HL-60/S4 (cell line): Measurements from ENCODE around the gene FBH1.
"Not testable (repeated sequence)": the region's sequence is repeated elsewhere in the genome, so short reads cannot be mapped to it uniquely, and the experiment has no call there.

Source experiments
- in situ Hi-C: fragments of 300-500 bp; cut with MboI; formaldehyde crosslinking; loops from 2 replicates; pipeline ENCODE4 v1.14.3; 2022; ENCODE audit warnings: low sequenced_read_pairs

Gene FBH1

DNA sequence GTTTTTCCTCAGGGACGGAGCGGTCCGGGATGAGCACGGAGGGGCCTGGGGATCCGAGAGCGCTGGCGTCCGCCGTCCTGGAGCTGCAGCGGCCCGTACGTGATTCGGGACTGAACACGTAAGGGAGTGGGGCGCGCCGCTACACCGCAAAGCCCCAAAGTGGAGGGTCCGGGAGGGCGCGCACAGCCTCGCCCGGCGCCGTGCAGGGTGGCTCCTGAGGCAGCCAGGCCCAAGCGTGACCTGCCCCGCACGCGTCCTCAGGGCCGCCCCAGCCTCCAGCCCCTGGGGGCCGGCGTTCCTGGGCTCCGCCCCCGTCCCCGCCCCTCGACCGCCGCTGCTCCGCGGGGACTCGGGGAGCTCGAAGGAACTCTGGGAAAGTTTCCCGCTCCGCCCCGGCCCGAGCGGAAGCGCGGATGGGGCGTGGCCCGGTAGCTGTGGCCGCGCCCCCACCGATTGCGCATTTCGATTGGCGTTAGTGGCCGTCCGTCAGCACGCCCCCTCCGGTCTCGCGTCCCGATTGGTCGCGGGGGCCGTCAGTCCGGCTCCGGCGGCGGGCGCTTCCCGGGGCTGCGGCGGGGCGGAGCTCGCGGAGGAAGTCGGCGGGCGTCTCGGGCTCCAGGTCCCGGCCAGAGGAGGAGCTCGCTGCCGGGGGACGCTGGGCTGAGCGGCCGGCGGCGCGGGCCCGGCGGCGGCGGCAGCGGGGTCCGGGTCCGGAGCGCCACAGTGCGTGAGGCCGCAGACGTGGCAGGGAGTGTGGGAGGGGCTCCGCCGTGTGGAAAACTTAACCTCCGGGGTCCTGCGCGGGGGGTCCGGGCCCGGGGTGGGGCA, at the start of gene FBH1, which contains the start of gene ANKRD16:
Gene FBH1 (plus strand): TSS at position 620 of the 828 bp plus-strand sequence. CDS start 103 bp downstream, at position 723.
Gene ANKRD16 (minus strand): TSS at position 270 of the 828 bp plus-strand sequence. CDS start 539 bp downstream, outside the sequence.
- in situ Hi-C loops: loop anchor here (10.0 kb wide), 1 partner anchor 205 kb away; the partner anchor contains the start of gene TASOR2

DNA sequence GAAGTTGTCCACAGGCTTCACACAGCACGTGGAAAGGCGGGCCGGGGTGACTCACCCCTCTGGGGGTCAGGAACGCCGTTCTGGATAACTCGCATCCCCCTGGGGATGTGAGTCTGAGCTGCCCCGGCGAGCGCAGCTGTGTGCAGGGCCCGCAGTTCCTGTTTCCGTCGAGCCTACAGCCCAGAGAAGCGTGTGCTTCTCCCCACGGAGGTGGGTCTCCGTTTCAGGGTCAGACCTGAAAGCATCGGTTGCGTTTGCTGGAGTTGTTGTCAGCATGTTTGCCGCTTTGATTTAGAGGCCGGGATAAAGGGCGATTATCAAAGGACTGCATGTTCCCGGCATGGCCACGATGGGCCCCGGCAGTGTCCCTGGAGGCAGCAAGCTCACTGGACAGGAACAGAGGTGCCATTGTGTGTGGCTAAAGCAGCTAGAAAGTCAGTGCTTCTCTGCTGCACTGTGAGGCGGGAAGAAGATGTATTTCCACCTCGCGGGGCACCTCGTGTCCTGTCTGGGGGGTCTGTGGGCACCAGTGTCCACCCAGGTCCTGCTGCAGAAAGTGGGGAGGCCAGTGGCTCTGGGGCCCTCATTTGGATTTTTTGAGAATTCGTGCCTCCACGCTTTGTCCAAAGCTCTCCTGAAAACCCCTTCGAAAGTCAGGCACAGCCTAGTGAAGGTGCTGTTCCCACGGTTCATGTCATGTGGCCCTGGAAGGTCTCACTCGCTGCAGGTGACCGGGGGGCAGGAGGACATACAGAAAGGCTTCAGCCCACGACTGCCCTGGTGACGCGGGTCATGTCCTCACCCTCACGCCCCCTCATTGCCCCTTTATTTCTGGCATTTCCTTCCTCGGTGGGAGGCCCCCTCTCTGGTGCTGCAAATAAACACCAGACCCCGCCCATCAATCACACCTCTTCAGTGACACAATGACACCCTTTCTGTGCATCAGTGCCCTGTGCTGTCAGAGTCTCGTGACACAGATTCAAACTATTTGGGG, 49.4 kb upstream of the FBH1 start:
- in situ Hi-C loops: no loop called here

DNA sequence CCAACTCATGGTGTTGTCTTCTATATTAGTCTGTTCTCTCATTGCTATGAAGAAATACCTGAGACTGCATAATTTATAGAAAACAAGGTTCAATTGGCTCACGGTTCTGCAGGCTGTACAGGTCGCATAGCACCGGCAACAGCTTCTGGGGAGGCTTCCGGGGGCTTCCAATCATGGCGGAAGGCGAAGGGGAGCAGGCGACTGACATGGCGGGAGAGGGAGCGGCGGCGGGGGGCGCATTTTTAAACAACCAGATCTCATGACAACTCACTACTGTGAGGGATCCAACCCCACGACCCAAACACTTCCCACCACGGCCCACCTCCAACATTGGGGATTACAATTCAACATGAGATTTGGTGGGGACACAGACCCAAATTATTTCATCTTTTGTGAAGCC, 48.1 kb upstream of the FBH1 start:
- in situ Hi-C loops: no loop called here

DNA sequence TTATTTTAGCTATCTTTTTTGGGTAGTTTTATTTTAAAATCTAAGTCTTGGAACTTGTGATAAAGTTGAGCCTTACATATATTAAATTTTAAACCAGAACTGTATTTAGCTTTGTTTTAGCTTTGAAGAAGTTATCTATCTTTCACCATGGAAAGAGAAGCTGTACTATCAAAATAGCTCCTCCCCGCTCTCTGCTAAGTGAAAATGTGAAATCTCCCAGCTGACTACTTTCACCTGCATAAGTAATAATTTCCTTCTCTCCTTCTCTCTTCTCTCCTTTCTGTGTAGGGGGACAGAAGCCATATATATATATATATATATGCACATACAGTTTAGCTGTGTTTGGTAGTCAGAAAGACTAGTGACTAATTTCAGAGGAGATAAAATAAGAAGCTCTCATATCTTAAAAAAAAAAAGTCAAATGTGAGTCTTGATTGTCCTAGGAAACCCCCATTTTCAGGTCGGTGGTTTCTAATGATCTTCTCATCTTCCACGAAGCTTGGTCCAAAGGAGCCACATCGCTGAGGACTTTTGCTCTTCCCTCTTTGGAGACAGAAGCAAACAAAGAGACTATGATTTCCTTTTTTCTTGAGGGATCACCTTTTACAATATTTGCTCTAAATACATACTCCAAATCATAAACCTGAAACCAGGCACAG, 46.2 kb upstream of the FBH1 start:
- in situ Hi-C loops: no loop called here

DNA sequence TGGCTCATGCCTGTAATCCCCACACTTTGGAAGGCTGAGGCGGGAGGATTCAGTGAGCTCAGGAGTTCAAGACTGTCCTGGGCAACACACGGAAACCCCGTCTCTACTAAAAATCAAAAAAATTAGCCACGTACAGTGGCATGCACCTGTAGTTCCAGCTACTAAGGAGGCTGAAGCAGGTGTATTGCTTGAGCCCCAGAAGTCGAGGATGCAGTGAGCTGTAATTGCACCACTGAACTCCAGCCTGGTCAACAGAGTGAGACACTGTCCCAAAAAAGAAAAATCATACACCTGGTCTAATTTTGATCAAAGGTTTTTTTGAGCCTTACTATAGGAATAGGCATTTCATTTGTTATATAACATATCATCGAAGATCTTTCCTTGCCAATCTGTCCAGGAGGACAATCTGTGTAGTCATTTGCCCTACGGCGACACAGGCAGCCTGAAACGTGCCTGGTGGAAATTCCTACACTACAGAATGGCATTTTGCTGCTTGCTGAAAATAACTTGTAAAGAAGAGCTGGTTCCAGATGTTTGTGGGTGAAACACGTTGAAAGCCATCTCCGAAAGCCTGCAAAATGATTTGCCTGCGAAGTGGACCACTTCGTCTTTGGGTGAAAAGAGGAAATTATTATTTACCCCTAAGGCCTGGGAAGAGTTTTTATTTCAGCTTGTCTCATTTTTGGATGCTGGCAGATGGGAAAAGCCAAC, 45.5 kb upstream of the FBH1 start:
- in situ Hi-C loops: no loop called here

DNA sequence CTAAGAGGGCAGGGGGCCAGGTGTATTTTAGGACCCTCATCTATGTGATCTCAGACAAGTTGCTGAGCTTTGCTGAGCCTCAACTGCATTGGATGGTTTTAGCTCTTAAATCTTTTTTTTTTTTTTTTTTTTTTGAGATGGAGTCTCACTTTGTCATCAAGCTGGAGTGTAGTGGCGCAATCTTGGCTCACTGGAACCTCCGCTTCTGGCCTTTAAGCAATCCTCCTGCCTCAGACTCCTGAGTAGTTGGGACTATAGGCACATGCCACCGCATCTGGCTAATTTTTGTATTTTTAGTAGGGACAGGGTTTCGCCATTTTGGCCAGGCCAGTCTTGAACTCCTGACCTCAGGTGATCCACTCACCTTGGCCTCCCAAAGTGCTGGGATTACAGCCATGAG, 43.4 kb upstream of the FBH1 start:
- in situ Hi-C loops: not testable (repeated sequence)

DNA sequence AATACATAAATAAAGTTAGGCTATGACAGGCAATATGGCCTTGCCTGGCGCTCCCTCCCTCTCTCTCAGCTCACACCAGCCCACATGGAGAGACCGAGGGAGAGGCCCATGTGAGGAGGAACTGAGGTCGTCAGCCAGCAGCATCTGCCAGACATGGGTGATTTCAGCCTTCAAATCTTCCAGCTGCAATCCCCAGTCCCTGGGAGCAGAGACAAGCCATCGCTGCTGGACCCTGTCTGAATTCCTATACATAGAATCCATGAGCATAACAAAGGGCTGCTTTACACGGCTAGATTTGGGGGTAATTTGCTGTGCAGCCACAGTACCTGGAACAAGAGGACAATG, 35.9 kb upstream of the FBH1 start:
- in situ Hi-C loops: no loop called here

DNA sequence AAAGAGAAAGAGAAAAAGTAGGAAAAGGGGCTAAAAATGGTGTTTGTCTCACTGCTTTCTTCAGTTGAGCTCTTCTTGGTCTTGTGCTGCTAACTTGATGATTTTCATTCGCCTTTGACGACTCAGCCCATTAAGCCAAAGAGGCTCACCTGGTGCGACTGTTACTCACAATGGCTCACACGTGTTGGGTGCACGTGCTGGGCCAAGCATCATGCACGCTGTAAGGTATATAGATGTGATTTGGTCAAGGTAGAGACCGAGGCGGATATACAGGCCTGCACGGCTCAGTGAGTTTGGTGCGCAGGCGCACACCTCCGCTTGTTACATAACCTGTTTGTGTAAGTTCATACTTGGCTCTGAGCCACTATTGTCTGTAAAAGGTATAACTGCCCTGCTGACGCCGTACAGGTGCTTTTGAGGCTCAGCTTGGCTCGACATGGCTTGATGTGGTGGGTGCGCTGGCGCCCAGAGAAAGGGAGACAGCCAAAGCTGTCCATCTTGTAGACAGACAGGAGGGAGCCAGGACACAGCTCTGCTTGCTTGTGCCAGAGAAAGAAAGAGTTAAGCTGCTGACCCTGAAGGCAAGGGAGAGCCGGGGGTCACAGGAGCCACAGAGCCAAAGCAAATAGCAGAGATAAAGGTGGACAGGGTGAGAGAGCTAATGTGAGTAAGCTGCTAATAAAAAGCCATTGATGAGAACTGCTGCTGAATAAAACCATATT, 33.9 kb upstream of the FBH1 start:
- in situ Hi-C loops: no loop called here

DNA sequence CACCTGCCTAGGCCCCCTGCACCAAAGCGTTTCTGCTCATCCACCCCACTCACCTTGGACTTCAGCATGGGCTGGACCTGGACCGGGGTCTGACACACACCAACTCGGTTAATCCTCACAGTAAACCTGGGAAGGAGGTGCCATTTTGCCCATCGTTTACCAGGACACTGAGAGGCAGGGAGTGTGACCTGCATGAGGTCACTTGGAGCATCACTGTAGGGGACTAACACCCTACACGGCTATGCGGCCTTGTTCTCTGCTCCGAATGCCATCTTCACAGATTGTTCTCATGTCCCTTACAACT, 33.4 kb upstream of the FBH1 start:
- in situ Hi-C loops: no loop called here

DNA sequence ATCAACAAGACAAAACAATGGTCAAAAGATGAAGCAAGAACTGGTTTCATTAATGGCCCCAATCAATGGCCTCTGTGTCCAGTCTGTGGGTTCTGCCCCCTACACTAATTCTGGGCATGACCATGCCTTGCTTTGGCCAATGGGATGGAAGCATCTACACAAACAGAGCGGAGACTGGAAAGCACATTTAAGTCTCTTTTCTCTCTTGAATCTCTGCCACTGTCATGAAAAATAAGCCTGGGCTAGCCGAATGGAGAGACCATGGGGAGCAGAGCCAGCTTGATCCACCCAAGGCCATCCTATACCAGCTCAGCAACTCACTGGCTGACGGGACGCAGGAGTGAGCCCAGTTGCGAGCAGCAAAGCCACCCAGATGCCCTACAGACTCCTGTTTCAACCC, 31.2 kb upstream of the FBH1 start:
- in situ Hi-C loops: no loop called here

DNA sequence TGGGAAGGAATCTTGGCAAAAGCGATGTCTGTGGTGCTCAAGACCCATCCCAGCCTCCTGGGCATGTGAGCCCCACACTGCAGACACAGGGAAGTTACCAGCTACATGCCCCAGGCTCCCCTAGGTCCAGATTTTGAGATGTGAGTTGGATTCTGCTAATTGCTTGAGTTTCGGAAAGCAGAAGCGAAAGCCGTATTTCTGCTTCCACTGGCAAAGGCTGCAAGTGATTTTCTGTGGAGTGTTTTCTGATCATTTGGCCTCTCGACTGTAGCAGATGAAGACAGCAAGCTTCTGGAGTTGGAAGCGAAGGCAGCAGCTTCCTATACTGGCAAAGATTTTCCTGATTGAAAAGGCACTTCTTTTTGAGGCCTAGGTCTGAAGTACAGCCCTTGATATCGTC, 30.0 kb upstream of the FBH1 start:
- in situ Hi-C loops: no loop called here

DNA sequence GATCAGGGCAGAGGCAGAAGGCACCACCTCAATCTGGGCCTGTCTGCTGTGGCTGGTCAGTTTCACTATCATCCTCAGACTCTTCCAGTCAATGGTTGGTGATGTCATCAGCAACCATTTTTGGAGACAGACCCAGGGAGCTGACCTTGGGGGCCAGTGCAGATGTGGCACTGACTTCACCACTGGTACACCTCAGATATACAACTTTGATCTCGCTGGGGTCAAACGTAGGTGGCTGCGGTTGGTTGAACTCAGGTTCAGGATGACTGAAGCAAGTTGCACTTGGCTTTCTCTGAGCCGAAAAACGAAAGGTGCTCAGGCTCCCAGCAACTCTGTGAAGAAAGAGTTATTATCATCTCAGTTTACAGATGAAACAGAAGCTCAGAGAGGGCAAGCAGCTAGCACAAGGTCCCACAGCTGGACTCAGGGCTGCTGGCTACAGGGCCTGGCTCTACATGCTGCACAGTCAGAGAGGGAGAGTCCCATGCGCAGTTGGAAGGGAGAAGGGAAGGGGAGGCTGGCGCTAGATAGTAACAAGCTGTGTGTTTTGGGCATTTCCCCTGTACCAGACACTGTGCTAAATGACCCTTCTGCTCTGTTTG, 27.6 kb upstream of the FBH1 start:
- in situ Hi-C loops: no loop called here

DNA sequence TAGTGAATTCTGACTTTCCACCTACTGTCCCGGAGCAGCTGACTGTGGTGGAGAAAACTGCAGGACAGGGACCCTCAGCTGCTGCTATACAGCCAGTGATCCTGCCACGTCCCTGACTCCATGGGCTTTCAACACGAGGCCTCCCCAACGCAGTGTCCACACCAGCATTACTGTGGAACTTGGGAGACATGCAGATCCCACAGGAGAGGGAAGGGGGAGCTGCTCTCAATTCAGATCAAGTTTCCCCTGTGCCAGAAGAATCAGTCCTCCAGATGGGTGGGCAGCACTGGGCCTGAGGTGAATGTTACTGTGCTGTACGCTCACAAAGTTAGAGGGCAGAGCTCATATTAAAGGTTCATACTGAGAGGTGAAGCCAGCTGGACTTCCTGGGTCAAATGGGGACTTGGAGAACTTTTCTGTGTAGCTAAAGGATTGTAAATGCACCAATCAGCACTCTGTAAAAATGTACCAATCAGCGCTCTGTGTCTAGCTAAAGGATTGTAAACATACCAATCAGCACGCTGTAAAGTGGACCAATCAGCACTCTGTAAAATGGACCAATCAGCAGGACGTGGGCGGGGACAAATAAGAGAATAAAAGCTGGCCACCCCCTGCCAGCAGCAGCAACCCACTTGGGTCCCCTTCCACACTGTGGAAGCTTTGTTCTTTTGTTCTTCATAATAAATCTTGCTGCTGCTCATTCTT, 26.9 kb upstream of the FBH1 start:
- in situ Hi-C loops: not testable (repeated sequence)

DNA sequence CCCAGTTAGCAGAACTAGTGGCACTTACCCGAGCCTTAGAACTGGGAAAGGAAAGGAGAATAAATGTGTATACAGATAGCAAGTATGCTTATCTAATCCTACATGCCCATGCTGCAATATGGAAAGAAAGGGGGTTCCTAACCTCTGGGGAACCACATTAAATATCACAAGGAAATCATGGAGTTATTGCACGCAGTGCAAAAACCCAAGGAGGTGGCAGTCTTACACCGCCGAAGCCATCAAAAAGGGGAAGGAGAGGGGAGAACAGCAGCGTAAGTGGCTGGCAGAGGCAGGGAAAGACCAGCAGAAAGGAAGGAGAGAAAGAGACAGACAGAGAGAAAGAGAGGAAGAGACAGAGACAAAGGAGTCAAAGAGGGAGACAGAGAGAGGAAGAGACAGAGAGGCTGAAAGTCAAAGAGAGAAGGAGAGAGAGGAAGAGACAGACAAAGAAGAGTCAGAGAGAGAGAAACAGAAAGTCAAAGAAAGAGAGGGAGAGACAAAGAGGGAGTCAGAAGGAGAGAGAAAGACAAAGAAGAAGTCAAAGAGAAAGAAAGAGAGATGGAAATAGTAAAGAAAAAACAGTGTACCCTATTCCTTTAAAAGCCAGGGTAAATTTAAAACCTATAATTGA, 23.5 kb upstream of the FBH1 start:
- in situ Hi-C loops: not testable (repeated sequence)

DNA sequence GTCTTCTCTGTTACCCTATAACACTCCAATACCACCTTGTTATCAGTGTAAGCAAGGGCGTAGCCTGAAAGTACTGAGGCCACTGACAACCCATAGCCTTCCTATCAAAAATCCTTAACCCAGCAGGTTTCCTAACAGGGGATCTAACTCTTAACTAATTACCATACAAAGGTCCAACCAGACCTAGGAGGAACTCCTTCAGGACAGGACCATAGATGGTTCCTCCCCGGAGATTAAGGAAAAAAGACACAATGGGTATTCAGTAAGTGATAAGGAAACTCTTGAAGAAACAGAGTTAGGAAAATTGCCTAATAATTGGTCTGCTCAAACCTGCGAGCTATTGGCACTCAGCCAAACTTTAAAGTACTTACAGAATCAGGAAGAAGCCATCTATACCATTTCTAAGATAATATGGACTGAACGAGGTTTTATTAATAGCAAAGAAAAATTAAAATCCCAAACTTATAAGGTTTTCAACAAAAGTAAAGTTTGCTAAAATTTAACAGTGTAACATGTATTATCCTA, 22.9 kb upstream of the FBH1 start:
- in situ Hi-C loops: not testable (repeated sequence)

DNA sequence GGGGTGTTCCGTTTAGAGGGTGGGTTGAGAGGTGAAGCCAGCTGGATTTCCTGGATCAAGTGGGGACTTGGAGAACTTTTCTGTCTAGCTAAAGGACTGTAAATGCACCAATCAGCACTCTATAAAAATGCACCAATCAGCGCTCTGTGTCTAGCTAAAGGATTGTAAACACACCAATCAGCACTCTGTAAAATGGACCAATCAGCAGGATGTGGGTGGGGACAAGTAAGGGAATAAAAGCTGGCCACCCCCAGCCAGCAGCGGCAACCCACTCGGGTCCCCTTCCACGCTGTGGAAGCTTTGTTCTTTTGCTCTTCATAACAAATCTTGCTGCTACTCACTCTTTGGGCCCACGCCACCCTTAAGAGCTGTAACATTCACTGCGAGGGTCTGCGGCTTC, 21.7 kb upstream of the FBH1 start:
- in situ Hi-C loops: not testable (repeated sequence)

DNA sequence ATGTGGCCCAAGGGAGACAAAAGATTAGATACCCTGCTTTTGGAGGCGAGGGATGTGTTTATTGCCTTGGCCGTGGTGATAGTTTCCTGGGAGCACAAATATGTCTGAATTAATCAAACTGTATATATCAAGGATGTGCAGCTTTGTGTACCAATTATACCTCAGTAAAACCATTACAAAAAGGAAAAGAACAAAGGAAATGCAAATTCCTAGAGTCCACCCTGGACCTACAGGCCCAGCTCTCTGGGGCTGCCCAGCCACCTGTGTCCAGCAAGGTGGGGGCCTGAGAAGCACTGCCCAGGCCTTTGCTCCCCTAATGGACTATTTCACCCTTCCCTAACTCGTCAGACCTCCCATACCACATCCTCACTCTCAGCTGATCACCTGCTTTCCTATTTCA, 20.9 kb upstream of the FBH1 start:
- in situ Hi-C loops: no loop called here

DNA sequence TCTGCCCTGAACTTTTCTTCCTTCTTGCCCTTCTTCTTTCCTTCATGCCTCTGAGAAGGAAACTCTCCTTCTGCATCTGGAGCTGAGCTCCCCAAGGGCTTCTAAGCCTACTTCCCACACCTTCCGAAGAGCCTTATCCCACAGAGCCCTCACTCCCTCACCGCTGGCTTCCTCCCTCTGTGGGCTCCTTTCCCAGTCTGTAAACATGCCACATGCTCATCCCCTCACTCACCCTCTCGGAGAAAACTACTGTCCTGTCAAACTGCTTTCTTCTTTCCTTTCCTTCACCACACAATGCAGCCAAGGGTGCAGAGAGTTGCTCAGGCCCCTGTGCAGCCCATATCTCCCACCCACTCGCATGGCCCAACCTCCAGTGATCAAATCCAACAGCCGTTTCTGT, 18.4 kb upstream of the FBH1 start:
- in situ Hi-C loops: no loop called here
